ENCODE measurements around the gene PRKAR1A.

- TF ChIP-seq CTCF (IDR thresholded peaks at IDR 0.05): no peak
- no peak for TF ChIP-seq ZNF121 (CRISPR knock-in tag; IDR thresholded peaks at IDR 0.05)
- TF ChIP-seq, protein P1, sequence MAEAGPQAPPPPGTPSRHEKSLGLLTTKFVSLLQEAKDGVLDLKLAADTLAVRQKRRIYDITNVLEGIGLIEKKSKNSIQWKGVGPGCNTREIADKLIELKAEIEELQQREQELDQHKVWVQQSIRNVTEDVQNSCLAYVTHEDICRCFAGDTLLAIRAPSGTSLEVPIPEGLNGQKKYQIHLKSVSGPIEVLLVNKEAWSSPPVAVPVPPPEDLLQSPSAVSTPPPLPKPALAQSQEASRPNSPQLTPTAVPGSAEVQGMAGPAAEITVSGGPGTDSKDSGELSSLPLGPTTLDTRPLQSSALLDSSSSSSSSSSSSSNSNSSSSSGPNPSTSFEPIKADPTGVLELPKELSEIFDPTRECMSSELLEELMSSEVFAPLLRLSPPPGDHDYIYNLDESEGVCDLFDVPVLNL (CRISPR knock-in tag; IDR thresholded peaks at IDR 0.05; ENCODE audit: borderline replicate concordance, low read depth): no peak
- no peak for TF ChIP-seq NR2C2 (CRISPR knock-in tag; IDR thresholded peaks at IDR 0.05)
- TF ChIP-seq RELA (CRISPR knock-in tag; IDR thresholded peaks at IDR 0.05; ENCODE audit: borderline replicate concordance): no peak
- no peak for TF ChIP-seq ZBTB43 (CRISPR knock-in tag; IDR thresholded peaks at IDR 0.05)
- no peak for TF ChIP-seq FOXP1 (CRISPR knock-in tag; IDR thresholded peaks at IDR 0.05; ENCODE audit: borderline replicate concordance)
- no peak for TF ChIP-seq RORB (CRISPR knock-in tag; IDR thresholded peaks at IDR 0.05)
- TF ChIP-seq MYBL2 (CRISPR knock-in tag; IDR thresholded peaks at IDR 0.05): no peak
- no peak for TF ChIP-seq ESRRA (CRISPR knock-in tag; IDR thresholded peaks at IDR 0.05; ENCODE audit: borderline replicate concordance)
- no peak for TF ChIP-seq ZNF232 (CRISPR knock-in tag; IDR thresholded peaks at IDR 0.05)
These were observed 14.3 kb downstream of the PRKAR1A start for GRCh38 chr17:68526548-68526947.

All from WTC11 (cell line).